Neutrophil (primary cell): ENCODE measurements around the gene HOMER1.

ENCODE experiments used
- H3K27ac ChIP-seq: fragments of 200-600 bp; sonication (generic); 2 replicates; pipeline ENCODE4 v1.5.1; 2016; ENCODE audit warnings: mild to moderate bottlenecking, moderate library complexity
- H3K27me3 ChIP-seq: fragments of 200-600 bp; sonication (generic); 2 replicates; pipeline ENCODE4 v1.6.0; 2016; ENCODE audit warnings: mild to moderate bottlenecking
- H3K36me3 ChIP-seq: fragments of 200-600 bp; sonication (generic); 2 replicates; pipeline ENCODE4 v1.5.1; 2017
- H3K4me1 ChIP-seq, 2 experiments: fragments of 200-600 bp in 1 of 2; sonication (generic) in 1 of 2; 1 replicate in 1 of 2; 2 replicates in 1 of 2; pipeline versions ENCODE4 v1.5.1 to v1.6.1; 2013 to 2016; ENCODE audit warnings: low read depth in 1 of 2, low read length in 1 of 2, mild to moderate bottlenecking in 1 of 2, moderate library complexity in 1 of 2; ENCODE audit not compliant: control insufficient read depth in 1 of 2, insufficient read depth in 1 of 2
- H3K4me3 ChIP-seq, 2 experiments: fragments of 200-600 bp in 1 of 2; sonication (generic) in 1 of 2; 1 replicate in 1 of 2; 2 replicates in 1 of 2; pipeline ENCODE4 v1.5.1; 2013 to 2016; ENCODE audit warnings: low read depth in 1 of 2, low read length in 1 of 2, mild to moderate bottlenecking in 1 of 2, moderate library complexity in 1 of 2
- H3K9me3 ChIP-seq: fragments of 200-600 bp; sonication (generic); 2 replicates; pipeline ENCODE4 v1.5.1; 2016
- TF ChIP-seq, protein P1 (sequence below): fragments of 200-600 bp; sonication (generic); IDR thresholded peaks from 2 replicates; pipeline ENCODE4 v1.5.1; 2016; ENCODE audit warnings: antibody characterized with exemption

The HOMER1 gene

DNA sequence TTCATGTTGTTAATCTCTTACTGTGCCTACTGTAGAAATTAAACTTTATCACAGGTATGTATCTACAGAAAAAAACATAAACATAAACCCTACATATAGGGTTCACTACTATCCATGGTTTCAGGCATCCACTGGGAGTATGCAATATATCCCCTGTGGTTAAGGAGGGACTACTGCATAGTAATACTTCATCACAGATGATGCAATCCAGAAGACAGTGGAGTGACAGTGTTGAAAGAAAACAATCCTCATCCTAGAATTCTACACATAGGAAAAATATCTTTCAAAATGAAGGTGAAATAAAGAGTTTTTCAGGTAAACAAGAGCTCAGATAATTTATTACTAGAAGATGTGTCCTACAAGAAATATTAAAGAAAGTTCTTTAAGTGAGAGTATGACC is 105.9 kb downstream of the HOMER1 start:
- Histone ChIP-seq H3K36me3 (no peaks in the 10 kb centered on the region), H3K27me3 (no peaks in the 10 kb centered on the region), H3K9me3 (no peaks in the 10 kb centered on the region), H3K4me1 (no peaks in the 10 kb centered on the region), H3K27ac (no peak overlapping the region), H3K4me3 (no peak overlapping the region)
- TF ChIP-seq, protein P1, sequence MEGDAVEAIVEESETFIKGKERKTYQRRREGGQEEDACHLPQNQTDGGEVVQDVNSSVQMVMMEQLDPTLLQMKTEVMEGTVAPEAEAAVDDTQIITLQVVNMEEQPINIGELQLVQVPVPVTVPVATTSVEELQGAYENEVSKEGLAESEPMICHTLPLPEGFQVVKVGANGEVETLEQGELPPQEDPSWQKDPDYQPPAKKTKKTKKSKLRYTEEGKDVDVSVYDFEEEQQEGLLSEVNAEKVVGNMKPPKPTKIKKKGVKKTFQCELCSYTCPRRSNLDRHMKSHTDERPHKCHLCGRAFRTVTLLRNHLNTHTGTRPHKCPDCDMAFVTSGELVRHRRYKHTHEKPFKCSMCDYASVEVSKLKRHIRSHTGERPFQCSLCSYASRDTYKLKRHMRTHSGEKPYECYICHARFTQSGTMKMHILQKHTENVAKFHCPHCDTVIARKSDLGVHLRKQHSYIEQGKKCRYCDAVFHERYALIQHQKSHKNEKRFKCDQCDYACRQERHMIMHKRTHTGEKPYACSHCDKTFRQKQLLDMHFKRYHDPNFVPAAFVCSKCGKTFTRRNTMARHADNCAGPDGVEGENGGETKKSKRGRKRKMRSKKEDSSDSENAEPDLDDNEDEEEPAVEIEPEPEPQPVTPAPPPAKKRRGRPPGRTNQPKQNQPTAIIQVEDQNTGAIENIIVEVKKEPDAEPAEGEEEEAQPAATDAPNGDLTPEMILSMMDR: no peak

DNA sequence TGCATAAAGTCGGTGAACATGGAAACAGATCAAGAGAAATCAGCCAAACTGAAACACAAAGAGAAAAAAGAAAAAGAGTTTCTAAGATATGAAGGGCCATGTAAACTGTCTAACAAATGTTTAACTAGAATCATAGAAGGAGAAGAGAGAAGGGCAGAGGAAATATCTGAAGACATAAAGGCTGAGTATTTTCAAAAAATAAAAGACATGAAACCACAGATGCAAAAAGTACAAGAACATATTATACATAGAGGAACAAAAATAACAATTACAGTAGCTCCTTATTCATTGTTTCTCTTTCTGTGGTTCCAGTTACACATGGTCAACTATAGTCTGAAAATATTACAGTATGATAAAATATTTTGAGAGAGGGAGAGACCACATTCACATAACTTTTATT is 106.3 kb downstream of the HOMER1 start:
- H3K9me3 ChIP-seq: no peaks in the 10 kb centered on the region
- no peaks in the 10 kb centered on the region for H3K36me3 ChIP-seq
- H3K4me1 ChIP-seq: no peaks in the 10 kb centered on the region
- TF ChIP-seq, protein P1: no peak
- no peak overlapping the region for H3K4me3 ChIP-seq
- H3K27ac ChIP-seq: no peak overlapping the region
- H3K27me3 ChIP-seq: no peaks in the 10 kb centered on the region

GRCh38 chr5:79401216-79401615 is 112.7 kb downstream of the HOMER1 start:
- Histone ChIP-seq H3K4me1 (no peaks in the 10 kb centered on the region), H3K36me3 (no peaks in the 10 kb centered on the region), H3K9me3 (no peaks in the 10 kb centered on the region), H3K27me3 (no peaks in the 10 kb centered on the region), H3K4me3 (no peak overlapping the region), H3K27ac (no peak overlapping the region)
- TF ChIP-seq, protein P1: no peak

- H3K4me1 ChIP-seq: no peaks in the 10 kb centered on the region
- no peaks in the 10 kb centered on the region for H3K27me3 ChIP-seq
- H3K27ac ChIP-seq: no peak overlapping the region
- H3K36me3 ChIP-seq: no peaks in the 10 kb centered on the region
- TF ChIP-seq, protein P1: no peak
- H3K4me3 ChIP-seq: no peak overlapping the region
- no peaks in the 10 kb centered on the region for H3K9me3 ChIP-seq
These were observed 114.9 kb downstream of the HOMER1 start for GRCh38 chr5:79399046-79399445.

DNA sequence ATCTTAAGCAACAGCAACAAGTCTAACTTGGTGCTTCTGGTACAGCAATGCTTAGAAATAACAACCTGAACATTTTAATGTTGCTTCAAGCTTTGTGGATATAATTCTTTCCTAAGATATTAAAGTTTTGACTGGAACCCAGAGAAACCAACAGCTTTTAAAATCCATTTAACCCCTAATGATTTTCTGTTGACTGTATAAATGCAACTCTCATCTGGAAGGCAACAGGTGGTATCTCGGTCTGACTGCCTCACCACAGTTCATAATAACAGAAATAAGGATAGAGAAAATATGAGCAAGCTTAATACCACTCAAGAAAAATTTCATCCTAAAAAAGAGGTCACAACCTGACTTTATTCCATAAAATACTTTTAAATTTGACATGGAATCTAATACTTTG is 116.9 kb downstream of the HOMER1 start:
- Histone ChIP-seq H3K36me3 (no peaks in the 10 kb centered on the region), H3K4me1 (no peaks in the 10 kb centered on the region), H3K4me3 (no peak overlapping the region), H3K27ac (no peak overlapping the region), H3K27me3 (no peaks in the 10 kb centered on the region), H3K9me3 (no peaks in the 10 kb centered on the region)
- TF ChIP-seq, protein P1: no peak

GRCh38 chr5:79396265-79396664 is 117.7 kb downstream of the HOMER1 start:
- Histone ChIP-seq H3K36me3 (no peaks in the 10 kb centered on the region), H3K4me3 (no peak overlapping the region), H3K9me3 (no peaks in the 10 kb centered on the region), H3K4me1 (no peaks in the 10 kb centered on the region), H3K27ac (no peak overlapping the region), H3K27me3 (no peaks in the 10 kb centered on the region)
- TF ChIP-seq, protein P1: no peak
